KOPT-K1 (cell line): ENCODE data around the gene MRPL28.
"Not testable (repeated sequence)": the region's sequence is repeated elsewhere in the genome, so short reads cannot be mapped to it uniquely, and the experiment has no call there.

Experiments used
- H3K27ac ChIP-seq: fragments of 200-600 bp; sonication (generic); 2 replicates; pipeline ENCODE4 v1.5.1; 2016; ENCODE audit warnings: antibody characterized with exemption, mild to moderate bottlenecking, low read depth, low read length; ENCODE audit not compliant: poor library complexity, severe bottlenecking
- H3K36me3 ChIP-seq: fragments of 200-600 bp; sonication (generic); 2 replicates; pipeline ENCODE4 v1.5.1; 2017; ENCODE audit warnings: antibody characterized with exemption, mild to moderate bottlenecking, low read length, moderate library complexity; ENCODE audit not compliant: insufficient read depth
- H3K9me3 ChIP-seq: fragments of 200-600 bp; sonication (generic); 2 replicates; pipeline ENCODE4 v1.5.1; 2017; ENCODE audit warnings: antibody characterized with exemption, low read length, mild to moderate bottlenecking; ENCODE audit not compliant: insufficient read depth, poor library complexity, severe bottlenecking

MRPL28 gene

GRCh38 chr16:348495-348894 lies 21.8 kb downstream of the MRPL28 start:
- peaks cover 44% of the 10 kb centered on the region for H3K36me3 ChIP-seq
- not testable (repeated sequence) for H3K27ac ChIP-seq, H3K9me3 ChIP-seq

GRCh38 chr16:347203-347602 lies 23.1 kb downstream of the MRPL28 start:
- Histone ChIP-seq H3K9me3 (no peaks in the 10 kb centered on the region), H3K36me3 (peaks cover 56% of the 10 kb centered on the region), H3K27ac (no peak overlapping the region)

- no peak overlapping the region for H3K27ac ChIP-seq
- H3K36me3 ChIP-seq, result peaks cover 57% of the 10 kb centered on the region
Measured at GRCh38 chr16:346587-346986, 23.8 kb downstream of the MRPL28 start.

GRCh38 chr16:345772-346171 lies 24.6 kb downstream of the MRPL28 start:
- Histone ChIP-seq H3K36me3 (peaks cover 57% of the 10 kb centered on the region), H3K9me3 (no peaks in the 10 kb centered on the region), H3K27ac (no peak overlapping the region)

More at GRCh38 chr16:346587-346986, 23.8 kb downstream of the MRPL28 start:
- no peaks in the 10 kb centered on the region for H3K9me3 ChIP-seq

GRCh38 chr16:342455-343213 lies 27.7 kb downstream of the MRPL28 start:
- Histone ChIP-seq H3K27ac (no peak overlapping the region), H3K9me3 (no peaks in the 10 kb centered on the region), H3K36me3 (peaks cover 50% of the 10 kb centered on the region)

GRCh38 chr16:341974-342336 lies 28.4 kb downstream of the MRPL28 start:
- not testable (repeated sequence) for H3K27ac ChIP-seq
- peaks cover 46% of the 10 kb centered on the region for H3K36me3 ChIP-seq

GRCh38 chr16:341095-341973 lies 29.0 kb downstream of the MRPL28 start:
- H3K27ac ChIP-seq, H3K9me3 ChIP-seq: not testable (repeated sequence)
- H3K36me3 ChIP-seq, result peaks cover 40% of the 10 kb centered on the region

More at GRCh38 chr16:341974-342336, 28.4 kb downstream of the MRPL28 start:
- H3K9me3 ChIP-seq, result not testable (repeated sequence)

GRCh38 chr16:340370-341091 lies 29.8 kb downstream of the MRPL28 start:
- Histone ChIP-seq H3K27ac (no peak overlapping the region), H3K36me3 (peaks cover 32% of the 10 kb centered on the region)

GRCh38 chr16:339680-340079 lies 30.7 kb downstream of the MRPL28 start:
- H3K36me3 ChIP-seq, result peaks cover 23% of the 10 kb centered on the region; the same call in 1 of the 2 replicates
- no peaks in the 10 kb centered on the region for H3K9me3 ChIP-seq
- H3K27ac ChIP-seq, result no peak overlapping the region

More at GRCh38 chr16:340370-341091, 29.8 kb downstream of the MRPL28 start:
- H3K9me3 ChIP-seq, result no peaks in the 10 kb centered on the region

- Histone ChIP-seq H3K36me3 (peaks cover 10% of the 10 kb centered on the region; the same call in 1 of the 2 replicates), H3K9me3 (no peaks in the 10 kb centered on the region), H3K27ac (no peak overlapping the region)
Measured at GRCh38 chr16:337975-338575, 32.3 kb downstream of the MRPL28 start.

GRCh38 chr16:337437-337836 lies 32.9 kb downstream of the MRPL28 start:
- Histone ChIP-seq H3K27ac (no peak overlapping the region), H3K36me3 (peaks cover 4% of the 10 kb centered on the region; the same call in 1 of the 2 replicates), H3K9me3 (no peaks in the 10 kb centered on the region)

- Histone ChIP-seq H3K27ac (no peak overlapping the region), H3K9me3 (no peaks in the 10 kb centered on the region)
Measured at GRCh38 chr16:336269-336668, 34.1 kb downstream of the MRPL28 start.

GRCh38 chr16:334861-335632 lies 35.3 kb downstream of the MRPL28 start:
- H3K36me3 ChIP-seq, H3K27ac ChIP-seq, H3K9me3 ChIP-seq: not testable (repeated sequence)

More at GRCh38 chr16:336269-336668, 34.1 kb downstream of the MRPL28 start:
- H3K36me3 ChIP-seq, result no peaks in the 10 kb centered on the region
